H9 (cell line): ENCODE data around the gene DLST. TPM values are rescaled to one million over a fixed set of nuclear protein-coding genes. Genes with fewer than 3 reads are reported as not detected.

Experiments used
- DNase-seq: peaks from one replicate; pipeline ENCODE4 v3.0.0-alpha.2; 2017
- H2AFZ ChIP-seq: one replicate; pipeline ENCODE4 v1.6.1; 2013; ENCODE audit warnings: mild to moderate bottlenecking, low read length, control low read depth, moderate library complexity
- H2AK5ac ChIP-seq: 2 replicates; pipeline ENCODE4 v1.6.1; 2013; ENCODE audit warnings: low read length, control low read depth, mixed read lengths; ENCODE audit not compliant: insufficient read length
- H2BK120ac ChIP-seq: one replicate; pipeline ENCODE4 v1.6.1; 2013; ENCODE audit warnings: low read depth, mild to moderate bottlenecking, low read length, control low read depth, inconsistent platforms; ENCODE audit not compliant: poor library complexity, severe bottlenecking
- H2BK12ac ChIP-seq: 2 replicates; pipeline ENCODE4 v1.6.1; 2013; ENCODE audit warnings: low read length, control low read depth, mixed read lengths, low read depth; ENCODE audit not compliant: insufficient read length
- H2BK15ac ChIP-seq: 2 replicates; pipeline ENCODE4 v1.6.1; 2013; ENCODE audit warnings: low read depth, low read length, control low read depth
- H2BK20ac ChIP-seq: one replicate; pipeline ENCODE4 v1.6.1; 2013; ENCODE audit warnings: low read depth, mild to moderate bottlenecking, low read length, control low read depth, inconsistent platforms; ENCODE audit not compliant: poor library complexity, severe bottlenecking
- H2BK5ac ChIP-seq: 2 replicates; pipeline ENCODE4 v1.6.1; 2013; ENCODE audit warnings: low read length, control low read depth, mixed read lengths; ENCODE audit not compliant: insufficient read length
- H3K14ac ChIP-seq: 2 replicates; pipeline ENCODE4 v1.6.1; 2013; ENCODE audit warnings: low read length, control low read depth; ENCODE audit not compliant: insufficient read depth
- H3K18ac ChIP-seq: 2 replicates; pipeline ENCODE4 v1.6.1; 2013; ENCODE audit warnings: low read depth, mild to moderate bottlenecking, mixed read lengths, low read length, control low read depth; ENCODE audit not compliant: insufficient read length
- H3K23ac ChIP-seq: 2 replicates; pipeline ENCODE4 v1.6.1; 2013; ENCODE audit warnings: low read length, control low read depth, mixed read lengths, low read depth; ENCODE audit not compliant: insufficient read length
- H3K23me2 ChIP-seq: 2 replicates; pipeline ENCODE4 v1.6.1; 2013; ENCODE audit warnings: low read depth, mild to moderate bottlenecking, mixed read lengths, low read length, control low read depth; ENCODE audit not compliant: insufficient read length, poor library complexity, severe bottlenecking
- H3K27ac ChIP-seq: 2 replicates; pipeline ENCODE4 v1.5.1; 2013; ENCODE audit warnings: low read length, control low read depth, mixed read lengths, low read depth; ENCODE audit not compliant: insufficient read length
- H3K27me3 ChIP-seq: 2 replicates; pipeline ENCODE4 v1.6.1; 2013; ENCODE audit warnings: low read length, control low read depth, inconsistent platforms; ENCODE audit not compliant: insufficient read depth
- H3K4ac ChIP-seq: 2 replicates; pipeline ENCODE4 v1.6.1; 2013; ENCODE audit warnings: low read depth, mild to moderate bottlenecking, control low read depth, inconsistent platforms, low read length, moderate library complexity
- H3K4me1 ChIP-seq: 2 replicates; pipeline ENCODE4 v1.6.1; 2013; ENCODE audit warnings: low read length, control low read depth, inconsistent platforms; ENCODE audit not compliant: insufficient read depth
- H3K4me2 ChIP-seq: 2 replicates; pipeline ENCODE4 v1.6.1; 2013; ENCODE audit warnings: low read length, control low read depth, mixed read lengths; ENCODE audit not compliant: insufficient read length, insufficient read depth
- H3K56ac ChIP-seq: 2 replicates; pipeline ENCODE4 v1.6.1; 2013; ENCODE audit warnings: low read depth, mild to moderate bottlenecking, mixed read lengths, low read length, control low read depth; ENCODE audit not compliant: insufficient read length
- H3K79me1 ChIP-seq: 2 replicates; pipeline ENCODE4 v1.6.1; 2013; ENCODE audit warnings: low read depth, mild to moderate bottlenecking, moderate library complexity, low read length, control low read depth, inconsistent platforms; ENCODE audit not compliant: insufficient read depth, poor library complexity, severe bottlenecking
- H3K79me2 ChIP-seq: 2 replicates; pipeline ENCODE4 v1.6.1; 2013; ENCODE audit warnings: low read length, control low read depth, inconsistent platforms; ENCODE audit not compliant: insufficient read depth
- H3K9ac ChIP-seq: 2 replicates; pipeline ENCODE4 v1.6.1; 2013; ENCODE audit warnings: low read length, control low read depth, mixed read lengths; ENCODE audit not compliant: insufficient read length; ENCODE audit errors: extremely low read depth
- H3K9me3 ChIP-seq: one replicate; pipeline ENCODE4 v1.6.1; 2013; ENCODE audit warnings: low read depth, low read length, inconsistent platforms; ENCODE audit not compliant: control insufficient read depth
- H3T11ph ChIP-seq: one replicate; pipeline ENCODE4 v1.6.1; 2013; ENCODE audit warnings: mild to moderate bottlenecking, low read length, control low read depth, inconsistent platforms
- H4K20me1 ChIP-seq: one replicate; pipeline ENCODE4 v1.6.1; 2013; ENCODE audit not compliant: control insufficient read depth, insufficient read length, insufficient read depth
- H4K5ac ChIP-seq: 2 replicates; pipeline ENCODE4 v1.6.1; 2013; ENCODE audit warnings: low read depth, mild to moderate bottlenecking, mixed read lengths, low read length, control low read depth; ENCODE audit not compliant: insufficient read length
- H4K8ac ChIP-seq: replicated peaks from 2 replicates; pipeline ENCODE4 v1.6.1; 2013; ENCODE audit warnings: low read length, control low read depth, mixed read lengths, low read depth; ENCODE audit not compliant: insufficient read length
- H4K91ac ChIP-seq: 2 replicates; pipeline ENCODE4 v1.6.1; 2013; ENCODE audit warnings: low read depth, mild to moderate bottlenecking, moderate library complexity, mixed read lengths, low read length, control low read depth; ENCODE audit not compliant: insufficient read length
- H3K27ac Mint-ChIP-seq, 3 experiments: 2 replicates in 2 of 3; 3 replicates in 1 of 3; pipeline ENCODE4 v1.8.0; 2020 to 2021; ENCODE audit warnings: mixed read lengths in 3 of 3, mild to moderate bottlenecking in 1 of 3, moderate library complexity in 1 of 3
- H3K27me3 Mint-ChIP-seq: 2 replicates; pipeline ENCODE4 v1.8.0; 2021; ENCODE audit warnings: low read depth, mild to moderate bottlenecking, moderate library complexity, mixed read lengths
- H3K36me3 Mint-ChIP-seq, 3 experiments: 2 replicates in 2 of 3; 3 replicates in 1 of 3; pipeline ENCODE4 v1.8.0; 2020 to 2021; ENCODE audit warnings: low read depth in 3 of 3, mixed read lengths in 3 of 3; ENCODE audit not compliant: insufficient read depth in 1 of 3
- H3K4me1 Mint-ChIP-seq, 2 experiments: 2 replicates each; pipeline ENCODE4 v1.8.0; 2020; ENCODE audit warnings: mixed read lengths in 2 of 2
- H3K4me3 Mint-ChIP-seq, 2 experiments: 2 replicates in 1 of 2; 3 replicates in 1 of 2; pipeline ENCODE4 v1.8.0; 2020 to 2021; ENCODE audit warnings: mild to moderate bottlenecking in 2 of 2, mixed read lengths in 2 of 2, moderate library complexity in 1 of 2
- H3K9me3 Mint-ChIP-seq, 2 experiments: 2 replicates in 1 of 2; 3 replicates in 1 of 2; pipeline ENCODE4 v1.8.0; 2020; ENCODE audit warnings: mild to moderate bottlenecking in 2 of 2, mixed read lengths in 2 of 2, moderate library complexity in 1 of 2
- WGBS: extraction: QIAGEN DNeasy Blood & Tissue Kit; methylation state at CpG from one replicate; pipeline ENCODE4 v1.1.7; 2013; ENCODE audit warnings: missing lambda C conversion rate, low lambda C conversion rate, mixed read lengths; ENCODE audit not compliant: insufficient read length; ENCODE audit errors: extremely low coverage; 5-methylcytosine and 5-hydroxymethylcytosine counted together
- total RNA-seq: library from RNA; stranded (reverse); gene quantifications from 2 replicates; pipeline ENCODE4 v1.2.1, GENCODE V29; 2021
- TF ChIP-seq, protein P1 (sequence below): fragments of 200-600 bp; sonication (generic); conservative IDR thresholded peaks from 3 replicates; pipeline ENCODE4 v1.8.0; 2021; ENCODE audit warnings: antibody characterized with exemption, mild to moderate bottlenecking

DLST gene
- total RNA-seq, 1 experiment from 2014 or later: 116 TPM

- TF ChIP-seq, protein P1, sequence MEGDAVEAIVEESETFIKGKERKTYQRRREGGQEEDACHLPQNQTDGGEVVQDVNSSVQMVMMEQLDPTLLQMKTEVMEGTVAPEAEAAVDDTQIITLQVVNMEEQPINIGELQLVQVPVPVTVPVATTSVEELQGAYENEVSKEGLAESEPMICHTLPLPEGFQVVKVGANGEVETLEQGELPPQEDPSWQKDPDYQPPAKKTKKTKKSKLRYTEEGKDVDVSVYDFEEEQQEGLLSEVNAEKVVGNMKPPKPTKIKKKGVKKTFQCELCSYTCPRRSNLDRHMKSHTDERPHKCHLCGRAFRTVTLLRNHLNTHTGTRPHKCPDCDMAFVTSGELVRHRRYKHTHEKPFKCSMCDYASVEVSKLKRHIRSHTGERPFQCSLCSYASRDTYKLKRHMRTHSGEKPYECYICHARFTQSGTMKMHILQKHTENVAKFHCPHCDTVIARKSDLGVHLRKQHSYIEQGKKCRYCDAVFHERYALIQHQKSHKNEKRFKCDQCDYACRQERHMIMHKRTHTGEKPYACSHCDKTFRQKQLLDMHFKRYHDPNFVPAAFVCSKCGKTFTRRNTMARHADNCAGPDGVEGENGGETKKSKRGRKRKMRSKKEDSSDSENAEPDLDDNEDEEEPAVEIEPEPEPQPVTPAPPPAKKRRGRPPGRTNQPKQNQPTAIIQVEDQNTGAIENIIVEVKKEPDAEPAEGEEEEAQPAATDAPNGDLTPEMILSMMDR: no peak
- no peak overlapping the region for H3K27ac ChIP-seq
- H4K91ac ChIP-seq: no peak overlapping the region
- H3K4me3 Mint-ChIP-seq: no peak overlapping the region
- H3K4me1 Mint-ChIP-seq: peaks cover 0 to 3% of the 10 kb centered on the region in 2 experiments; a peak in 1 of 4 replicates
- H3K14ac ChIP-seq: no peak overlapping the region
- no peaks in the 10 kb centered on the region for H3K27me3 Mint-ChIP-seq
- H3K4me1 ChIP-seq: no peaks in the 10 kb centered on the region
- no peaks in the 10 kb centered on the region for H3K23me2 ChIP-seq
- no peak overlapping the region for H2BK15ac ChIP-seq
- no peak overlapping the region for H2BK12ac ChIP-seq
- no peak overlapping the region for H2AFZ ChIP-seq
- no peak overlapping the region for H4K8ac ChIP-seq
- no peak overlapping the region for H3K27ac Mint-ChIP-seq
- H2BK20ac ChIP-seq: no peak overlapping the region
- no peak overlapping the region for H3K9ac ChIP-seq
- no peaks in the 10 kb centered on the region for H3K9me3 ChIP-seq
- H4K20me1 ChIP-seq: no peaks in the 10 kb centered on the region
- H3K9me3 Mint-ChIP-seq: no peaks in the 10 kb centered on the region
- no peak overlapping the region for H3K23ac ChIP-seq
- H3T11ph ChIP-seq: no peak overlapping the region
- no peaks in the 10 kb centered on the region for H3K79me1 ChIP-seq
- no peaks in the 10 kb centered on the region for H3K36me3 Mint-ChIP-seq
- no peak overlapping the region for H3K18ac ChIP-seq
- DNase-seq: no peak
- no peak overlapping the region for H2BK5ac ChIP-seq
- no peak overlapping the region for H2BK120ac ChIP-seq
- H3K27me3 ChIP-seq: no peaks in the 10 kb centered on the region
- H4K5ac ChIP-seq: no peak overlapping the region
- no peak overlapping the region for H2AK5ac ChIP-seq
- H3K4ac ChIP-seq: no peak overlapping the region
- H3K56ac ChIP-seq: no peak overlapping the region
- H3K4me2 ChIP-seq: no peak overlapping the region
- WGBS: no CpG with 5 or more reads among the region's 1 CpG
- no peaks in the 10 kb centered on the region for H3K79me2 ChIP-seq
These were observed 23.7 kb upstream of the DLST start for GRCh38 chr14:74858022-74858421.
